CD4-positive, alpha-beta memory T cell (primary cell): Measurements from ENCODE around the gene PTGDR2. TPM values are rescaled to one million over a fixed set of nuclear protein-coding genes. Genes with fewer than 3 reads are reported as not detected.

Source experiments
- CTCF ChIA-PET: fragments of 350-600 bp; sonication (Branson Sonifier 250); formaldehyde crosslinking; loops from one replicate; lab custom pipeline; 2021; ENCODE audit warnings: inconsistent platforms; ENCODE audit not compliant: partially characterized antibody; lab: Charles Lee
- POLR2A ChIA-PET: fragments of 350-600 bp; sonication (Branson Sonifier 250); formaldehyde crosslinking; loops from one replicate; lab custom pipeline; 2021; ENCODE audit not compliant: partially characterized antibody; lab: Charles Lee
- DNase-seq, 5 donors: peaks; one replicate each; pipeline versions ENCODE4 v3.0.0 to v3.0.0-alpha.2; 2020 to 2022; ENCODE audit warnings: mixed read lengths in 1 of 5
- H3K27ac ChIP-seq: one replicate; pipeline ENCODE4 v1.7.0; 2013; ENCODE audit warnings: low read depth, low read length
- H3K27me3 ChIP-seq: 2 replicates; pipeline ENCODE4 v1.7.0; 2013; ENCODE audit warnings: mild to moderate bottlenecking, low read length, moderate library complexity; ENCODE audit not compliant: insufficient read depth
- H3K36me3 ChIP-seq: 2 replicates; pipeline ENCODE4 v1.7.0; 2013; ENCODE audit warnings: mild to moderate bottlenecking, low read length, moderate library complexity; ENCODE audit not compliant: insufficient read depth
- H3K4me1 ChIP-seq: 2 replicates; pipeline ENCODE4 v1.7.0; 2013; ENCODE audit warnings: mild to moderate bottlenecking, low read length, moderate library complexity; ENCODE audit not compliant: insufficient read depth
- H3K4me3 ChIP-seq, 2 donors: one replicate each; pipeline ENCODE4 v1.7.0; 2013; ENCODE audit warnings: low read length in 2 of 2, mild to moderate bottlenecking in 1 of 2
- H3K9me3 ChIP-seq, 2 donors: one replicate each; pipeline ENCODE4 v1.7.0; 2013; ENCODE audit warnings: low read length in 2 of 2, control low read depth in 1 of 2; ENCODE audit not compliant: control insufficient read depth in 1 of 2
- H3K27ac Mint-ChIP-seq, 7 donors: one replicate each; pipeline ENCODE4 v1.8.0; 2020 to 2021; ENCODE audit warnings: mixed read lengths in 7 of 7, mild to moderate bottlenecking in 6 of 7, inconsistent platforms in 3 of 7, moderate library complexity in 3 of 7
- H3K27me3 Mint-ChIP-seq, 2 donors: one replicate each; pipeline ENCODE4 v1.8.0; 2020 to 2021; ENCODE audit warnings: mixed read lengths in 2 of 2
- H3K36me3 Mint-ChIP-seq, 2 donors: one replicate each; pipeline ENCODE4 v1.8.0; 2020 to 2021; ENCODE audit warnings: mixed read lengths in 2 of 2, inconsistent platforms in 1 of 2, mild to moderate bottlenecking in 1 of 2
- H3K4me1 Mint-ChIP-seq, 4 donors: one replicate each; pipeline ENCODE4 v1.8.0; 2020 to 2021; ENCODE audit warnings: mixed read lengths in 4 of 4, mild to moderate bottlenecking in 1 of 4
- H3K4me3 Mint-ChIP-seq, 8 donors: one replicate each; pipeline ENCODE4 v1.8.0; 2020 to 2021; ENCODE audit warnings: mixed read lengths in 8 of 8, mild to moderate bottlenecking in 7 of 8, moderate library complexity in 6 of 8, inconsistent platforms in 3 of 8
- H3K9me3 Mint-ChIP-seq, 8 donors: one replicate each; pipeline ENCODE4 v1.8.0; 2020 to 2021; ENCODE audit warnings: mixed read lengths in 8 of 8, mild to moderate bottlenecking in 5 of 8, inconsistent platforms in 3 of 8, moderate library complexity in 1 of 8
- intact Hi-C: fragments of 100-400 bp; cut with micrococcal nuclease; formaldehyde crosslinking; loops from one replicate; pipeline ENCODE4 v1.15.1; 2023
- polyA plus RNA-seq, 2 donors: library from polyadenylated mRNA; unstranded; fragments of 300-500 nt; fragmentation: Illumina TruSeq; gene quantifications; one replicate each; pipeline ENCODE4 v1.2.3, GENCODE V29; 2021
- total RNA-seq, 2 experiments: library from RNA; stranded (reverse); gene quantifications; one replicate each; pipeline ENCODE4 v1.2.3, GENCODE V29; 2021

PTGDR2 gene
- total and polyA plus RNA-seq, 4 experiments from 2014 or later, result 1.9 to 3.6 (median 3.5) TPM

- no peaks in the 10 kb centered on the region for H3K27me3 ChIP-seq
- H3K9me3 ChIP-seq, result no peaks in the 10 kb centered on the region
- CTCF ChIA-PET, result interaction anchor here (1.0 to 2.0 kb wide), 2 partner anchors 9 to 347 kb away, joined by 4 to 10 read pairs; no protein-coding TSS in a partner anchor
- POLR2A ChIA-PET, result interaction anchor here (0.6 kb wide), 1 partner anchor 65 kb away, joined by 3 read pairs; no protein-coding TSS in a partner anchor
- peaks cover 38% of the 10 kb centered on the region for H3K4me1 ChIP-seq
- H3K4me3 Mint-ChIP-seq, result peak overlapping the region; percentile 39 to 99 (median 93)
- H3K4me1 Mint-ChIP-seq, result peaks cover 31 to 54% (median 43%) of the 10 kb centered on the region in 4 donors
- H3K9me3 Mint-ChIP-seq, result peaks cover 0 to 3% (median 0%) of the 10 kb centered on the region in 8 donors
- intact Hi-C loops, result loop anchor here (1.0 kb wide), 2 partner anchors 66 to 321 kb away; partner anchors contain the start of genes PRPF19 and VPS37C
- H3K4me3 ChIP-seq, result peak overlapping the region in 1 of 2 donors; percentile 87
- no peak overlapping the region for H3K27ac ChIP-seq
- no peak for DNase-seq
- peaks cover 4 to 15% of the 10 kb centered on the region in 2 donors for H3K36me3 Mint-ChIP-seq
- H3K27me3 Mint-ChIP-seq, result no peaks in the 10 kb centered on the region
- H3K36me3 ChIP-seq, result no peaks in the 10 kb centered on the region
- H3K27ac Mint-ChIP-seq, result peak overlapping the region; percentile 78 to 99 (median 96)
These were observed 15.0 kb downstream of the PTGDR2 start for GRCh38 chr11:60840470-60841430.

GRCh38 chr11:60838132-60838531 is 17.6 kb downstream of the PTGDR2 start:
- intact Hi-C loops, result no loop called here
- H3K9me3 Mint-ChIP-seq, result peaks cover 0 to 3% (median 0%) of the 10 kb centered on the region in 8 donors
- no peaks in the 10 kb centered on the region for H3K27me3 ChIP-seq
- no peak overlapping the region for H3K4me3 ChIP-seq
- H3K9me3 ChIP-seq, result no peaks in the 10 kb centered on the region
- H3K4me1 ChIP-seq, result peaks cover 19% of the 10 kb centered on the region
- no peaks in the 10 kb centered on the region for H3K36me3 ChIP-seq
- DNase-seq, result no peak
- POLR2A ChIA-PET, result interaction anchor here (1.1 kb wide), 1 partner anchor 34 kb away, joined by 4 read pairs; no protein-coding TSS in a partner anchor
- CTCF ChIA-PET, result interaction anchor here (1.3 kb wide), 1 partner anchor 49 kb away, joined by 3 read pairs; no protein-coding TSS in a partner anchor
- H3K27ac Mint-ChIP-seq, result peak overlapping the region in 1 of 7 donors; percentile 72
- H3K27me3 Mint-ChIP-seq, result no peaks in the 10 kb centered on the region
- peaks cover 0 to 5% of the 10 kb centered on the region in 2 donors for H3K36me3 Mint-ChIP-seq
- H3K4me3 Mint-ChIP-seq, result no peak overlapping the region
- peaks cover 11 to 29% (median 21%) of the 10 kb centered on the region in 4 donors for H3K4me1 Mint-ChIP-seq
- H3K27ac ChIP-seq, result no peak overlapping the region

DNA sequence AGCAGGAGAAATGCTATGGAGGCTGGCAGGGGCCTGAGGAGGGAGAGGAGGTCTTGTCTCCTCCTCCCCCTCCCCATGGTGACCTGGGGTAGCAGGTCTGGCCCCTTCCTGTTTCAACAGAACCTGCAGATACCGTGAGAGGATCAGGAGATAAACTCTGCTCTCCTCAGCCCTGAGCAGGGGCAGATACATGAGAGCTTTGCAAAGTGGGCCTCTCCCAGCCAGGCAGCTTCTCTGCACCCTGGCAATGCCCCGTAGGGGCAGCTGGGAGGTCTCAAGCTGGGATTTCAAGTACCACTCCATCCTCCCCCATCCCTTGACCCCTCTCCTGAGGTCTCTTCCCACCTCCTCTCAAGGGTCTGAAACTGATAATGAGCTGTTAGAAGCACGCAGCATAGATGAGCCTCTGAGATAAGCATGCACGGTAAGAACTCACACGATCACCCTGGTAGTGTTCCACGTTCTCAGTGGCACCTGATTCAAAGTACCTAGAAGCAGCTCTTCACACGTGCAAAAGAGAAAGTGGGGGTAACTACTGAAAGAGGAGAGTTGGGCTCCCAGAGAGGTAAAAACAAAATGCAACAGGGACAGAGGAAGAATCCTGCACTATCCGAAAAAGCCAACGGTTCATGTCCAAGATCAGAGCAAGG is 18.8 kb downstream of the PTGDR2 start:
- Mint-ChIP-seq H3K27ac (peak overlapping the region in 6 of 7 donors; percentile 57 to 76 (median 70)), H3K9me3 (peaks cover 0 to 3% (median 0%) of the 10 kb centered on the region in 8 donors), H3K27me3 (peaks cover 0 to 2% of the 10 kb centered on the region in 2 donors), H3K36me3 (peaks cover 0 to 4% of the 10 kb centered on the region in 2 donors), H3K4me1 (peaks cover 6 to 18% (median 14%) of the 10 kb centered on the region in 4 donors), H3K4me3 (peak overlapping the region in 2 of 8 donors; percentile 44 to 57)
- intact Hi-C loops, result no loop called here
- H3K27ac ChIP-seq, result no peak overlapping the region
- H3K36me3 ChIP-seq, result no peaks in the 10 kb centered on the region
- no peaks in the 10 kb centered on the region for H3K9me3 ChIP-seq
- ChIA-PET POLR2A (interaction anchor here (0.8 to 1.1 kb wide), 2 partner anchors 35 to 77 kb away, joined by 3 to 4 read pairs; partner anchors contain the start of gene TMEM109), CTCF (interaction anchor here (1.1 to 1.3 kb wide), 2 partner anchors 50 to 62 kb away, joined by 3 to 6 read pairs; no protein-coding TSS in a partner anchor)
- H3K4me1 ChIP-seq, result peaks cover 11% of the 10 kb centered on the region
- no peaks in the 10 kb centered on the region for H3K27me3 ChIP-seq
- H3K4me3 ChIP-seq, result no peak overlapping the region
- no peak for DNase-seq

- Histone ChIP-seq H3K4me3 (no peak overlapping the region), H3K9me3 (no peaks in the 10 kb centered on the region), H3K27me3 (no peaks in the 10 kb centered on the region), H3K27ac (no peak overlapping the region), H3K36me3 (no peaks in the 10 kb centered on the region), H3K4me1 (no peaks in the 10 kb centered on the region)
- Mint-ChIP-seq H3K36me3 (no peaks in the 10 kb centered on the region), H3K9me3 (no peaks in the 10 kb centered on the region), H3K4me3 (peak overlapping the region in 1 of 8 donors; percentile 39), H3K27me3 (peaks cover 3 to 6% of the 10 kb centered on the region in 2 donors), H3K4me1 (peaks cover 0 to 7% (median 4%) of the 10 kb centered on the region in 4 donors), H3K27ac (peak overlapping the region in 1 of 7 donors; percentile 19)
- no peak for DNase-seq
- ChIA-PET CTCF (interaction anchor here (1.2 to 12.7 kb wide), 2 partner anchors 10 to 351 kb away, joined by 4 to 173 read pairs; no protein-coding TSS in a partner anchor), POLR2A (no interaction called here)
- intact Hi-C loops, result no loop called here
These were observed 20.3 kb downstream of the PTGDR2 start for GRCh38 chr11:60835534-60835846.

DNA sequence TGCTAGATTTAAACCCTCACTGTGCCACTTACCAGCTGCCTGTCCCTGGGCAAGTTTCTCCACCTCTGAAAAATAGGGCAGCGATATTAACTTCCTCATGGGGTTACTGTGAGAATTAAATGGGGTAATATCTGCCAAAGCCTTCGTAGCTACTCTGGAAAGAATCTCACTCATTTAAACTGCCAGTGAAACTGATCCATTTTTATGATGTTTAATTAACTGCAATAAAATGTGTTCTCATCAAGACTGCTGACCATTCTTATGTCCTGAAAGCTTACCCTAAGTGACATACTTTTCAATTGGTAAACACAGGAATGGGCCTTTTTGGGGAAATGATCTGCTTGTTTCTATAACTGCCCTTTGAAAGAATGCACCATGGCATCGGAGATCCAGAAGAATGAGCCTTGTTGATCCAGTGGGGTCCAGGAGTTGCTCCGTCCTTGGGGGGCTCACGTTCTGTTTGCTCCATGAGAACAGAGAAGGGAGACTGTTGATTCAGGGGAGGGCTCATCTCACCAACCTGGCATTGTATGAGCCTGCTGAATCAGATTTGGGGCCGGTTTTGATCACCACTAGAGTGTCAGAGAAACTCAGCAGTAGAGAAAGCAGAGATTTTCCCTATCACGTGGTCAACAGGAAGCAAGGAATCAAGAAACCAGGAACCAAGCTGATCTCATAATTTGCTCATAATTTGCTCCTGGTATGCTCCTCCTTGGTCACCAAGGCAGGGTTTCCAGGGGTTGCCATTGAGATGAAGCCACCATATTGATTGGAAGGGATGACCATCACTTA is 20.8 kb downstream of the PTGDR2 start:
- peaks cover 3 to 6% of the 10 kb centered on the region in 2 donors for H3K27me3 Mint-ChIP-seq
- H3K4me1 ChIP-seq, result no peaks in the 10 kb centered on the region
- no peak overlapping the region for H3K4me3 ChIP-seq
- no peaks in the 10 kb centered on the region for H3K27me3 ChIP-seq
- intact Hi-C loops, result no loop called here
- H3K4me1 Mint-ChIP-seq, result peaks cover 0 to 7% (median 3%) of the 10 kb centered on the region in 4 donors
- no peaks in the 10 kb centered on the region for H3K9me3 Mint-ChIP-seq
- H3K36me3 Mint-ChIP-seq, result no peaks in the 10 kb centered on the region
- H3K27ac ChIP-seq, result no peak overlapping the region
- H3K4me3 Mint-ChIP-seq, result peak overlapping the region in 2 of 8 donors; percentile 4 to 39
- CTCF ChIA-PET, result interaction anchor here (0.8 to 12.7 kb wide), 3 partner anchors 10 to 351 kb away, joined by 3 to 173 read pairs (median 4); no protein-coding TSS in a partner anchor
- POLR2A ChIA-PET, result no interaction called here
- no peak for DNase-seq
- H3K36me3 ChIP-seq, result no peaks in the 10 kb centered on the region
- no peaks in the 10 kb centered on the region for H3K9me3 ChIP-seq
- H3K27ac Mint-ChIP-seq, result peak overlapping the region in 2 of 7 donors; percentile 5 to 19

- DNase-seq, result no peak
- H3K9me3 Mint-ChIP-seq, result no peaks in the 10 kb centered on the region
- intact Hi-C loops, result loop anchor here (1.0 kb wide), 6 partner anchors 56 to 554 kb away; no protein-coding TSS in a partner anchor
- no peak overlapping the region for H3K4me3 ChIP-seq
- no peaks in the 10 kb centered on the region for H3K9me3 ChIP-seq
- H3K27ac ChIP-seq, result no peak overlapping the region
- H3K27me3 Mint-ChIP-seq, result peaks cover 3 to 8% of the 10 kb centered on the region in 2 donors
- ChIA-PET CTCF (interaction anchor here (0.7 to 12.7 kb wide), 29 partner anchors 9 to 562 kb away, joined by 3 to 173 read pairs (median 5); partner anchors contain the start of genes CCDC86, CD6, PRPF19 and TMEM109), POLR2A (interaction anchor here (1.7 to 2.5 kb wide), 2 partner anchors 56 to 298 kb away, joined by 4 to 11 read pairs; no protein-coding TSS in a partner anchor)
- H3K36me3 Mint-ChIP-seq, result no peaks in the 10 kb centered on the region
- no peak overlapping the region for H3K27ac Mint-ChIP-seq
- H3K4me1 ChIP-seq, result no peaks in the 10 kb centered on the region
- H3K36me3 ChIP-seq, result no peaks in the 10 kb centered on the region
- H3K4me1 Mint-ChIP-seq, result peaks cover 0 to 3% (median 0%) of the 10 kb centered on the region in 4 donors
- no peaks in the 10 kb centered on the region for H3K27me3 ChIP-seq
- no peak overlapping the region for H3K4me3 Mint-ChIP-seq
These were observed 24.2 kb downstream of the PTGDR2 start for GRCh38 chr11:60831501-60832079.
